Natural killer cell (primary cell): Measurements from ENCODE around the gene NDP. TPM values are rescaled to one million over a fixed set of nuclear protein-coding genes. Genes with fewer than 3 reads are reported as not detected.

Experiments
- ATAC-seq, 3 donors: fragments of 150-1000 bp in 2 of 3; fragments of 200-7000 bp in 1 of 3; cut with Tn5 transposase; 1 replicate in 1 of 3; 2 replicates in 2 of 3; pipeline ENCODE4 v1.10.0; 2021; ENCODE audit warnings: mild to moderate bottlenecking in 2 of 3, moderate library complexity in 2 of 3
- DNase-seq, 2 donors: peaks; one replicate each; pipeline versions ENCODE4 v3.0.0 to v3.0.0-alpha.2; 2013 to 2021; ENCODE audit warnings: mixed read lengths in 1 of 2
- H3K27ac ChIP-seq: one replicate; pipeline ENCODE4 v1.5.1; 2013; ENCODE audit warnings: mild to moderate bottlenecking, low read length
- H3K27me3 ChIP-seq: one replicate; pipeline ENCODE4 v1.6.1; 2013; ENCODE audit warnings: low read length; ENCODE audit not compliant: control insufficient read depth, insufficient read depth
- H3K36me3 ChIP-seq: one replicate; pipeline ENCODE4 v1.6.1; 2013; ENCODE audit warnings: low read length; ENCODE audit not compliant: control insufficient read depth, insufficient read depth
- H3K4me1 ChIP-seq: one replicate; pipeline ENCODE4 v1.6.1; 2013; ENCODE audit warnings: low read length; ENCODE audit not compliant: control insufficient read depth, insufficient read depth
- H3K4me3 ChIP-seq: one replicate; pipeline ENCODE4 v1.5.1; 2013; ENCODE audit warnings: low read length
- H3K9me3 ChIP-seq: one replicate; pipeline ENCODE4 v1.6.1; 2013; ENCODE audit warnings: low read length; ENCODE audit not compliant: control insufficient read depth, insufficient read depth
- H3K27ac Mint-ChIP-seq, 2 donors: one replicate each; pipeline ENCODE4 v1.8.0; 2022; ENCODE audit warnings: mild to moderate bottlenecking in 2 of 2, mixed read lengths in 2 of 2, moderate library complexity in 1 of 2
- H3K27me3 Mint-ChIP-seq, 2 donors: one replicate each; pipeline ENCODE4 v1.8.0; 2022; ENCODE audit warnings: low read depth in 2 of 2, mixed read lengths in 2 of 2
- H3K36me3 Mint-ChIP-seq: one replicate; pipeline ENCODE4 v1.8.0; 2022; ENCODE audit warnings: mixed read lengths
- H3K4me1 Mint-ChIP-seq, 2 donors: one replicate each; pipeline ENCODE4 v1.8.0; 2022; ENCODE audit warnings: mixed read lengths in 2 of 2
- H3K4me3 Mint-ChIP-seq: one replicate; pipeline ENCODE4 v1.8.0; 2022; ENCODE audit warnings: mild to moderate bottlenecking, moderate library complexity, mixed read lengths
- H3K9me3 Mint-ChIP-seq, 2 donors: one replicate each; pipeline ENCODE4 v1.8.0; 2022; ENCODE audit warnings: mixed read lengths in 2 of 2
- WGBS: methylation state at CpG from one replicate; pipeline ENCODE4 v1.1.7; 2013; ENCODE audit warnings: missing lambda C conversion rate; ENCODE audit not compliant: insufficient coverage; 5-methylcytosine and 5-hydroxymethylcytosine counted together
- intact Hi-C: fragments of 100-400 bp; cut with micrococcal nuclease; formaldehyde crosslinking; loops from one replicate; pipeline ENCODE4 v1.14.2; 2022
- total RNA-seq, 4 donors: library from RNA; stranded (reverse); fragments of 120-200 nt in 1 of 4; gene quantifications; one replicate each; pipeline versions ENCODE4 v1.2.3 to v1.2.4, GENCODE V29; 2013 to 2022
- TF ChIP-seq, protein P1 (sequence below): fragments of 200-600 bp; IDR thresholded peaks from one replicate; pipeline ENCODE4 v1.8.0; 2022; ENCODE audit warnings: antibody characterized with exemption

The NDP gene
- total RNA-seq, 3 donors from 2014 or later (not counting 1 experiment from before 2014, with no cell fraction given), result not detected

GRCh38 chrX:43974741-43975465 is 1.7 kb upstream of the NDP start:
- Mint-ChIP-seq H3K4me3 (no peak overlapping the region), H3K36me3 (no peaks in the 10 kb centered on the region), H3K27ac (no peak overlapping the region), H3K9me3 (no peaks in the 10 kb centered on the region), H3K27me3 (peaks cover 27 to 57% of the 10 kb centered on the region in 2 donors), H3K4me1 (peaks cover 11 to 14% of the 10 kb centered on the region in 2 donors)
- Histone ChIP-seq H3K4me1 (peaks cover 9% of the 10 kb centered on the region), H3K4me3 (no peak overlapping the region), H3K27ac (no peak overlapping the region), H3K9me3 (no peaks in the 10 kb centered on the region), H3K36me3 (no peaks in the 10 kb centered on the region), H3K27me3 (peaks cover 5% of the 10 kb centered on the region)
- DNase-seq (no peak), ATAC-seq (no peak)
- 96% methylated on average over 5 of the region's 6 CpGs for WGBS
- TF ChIP-seq, protein P1, sequence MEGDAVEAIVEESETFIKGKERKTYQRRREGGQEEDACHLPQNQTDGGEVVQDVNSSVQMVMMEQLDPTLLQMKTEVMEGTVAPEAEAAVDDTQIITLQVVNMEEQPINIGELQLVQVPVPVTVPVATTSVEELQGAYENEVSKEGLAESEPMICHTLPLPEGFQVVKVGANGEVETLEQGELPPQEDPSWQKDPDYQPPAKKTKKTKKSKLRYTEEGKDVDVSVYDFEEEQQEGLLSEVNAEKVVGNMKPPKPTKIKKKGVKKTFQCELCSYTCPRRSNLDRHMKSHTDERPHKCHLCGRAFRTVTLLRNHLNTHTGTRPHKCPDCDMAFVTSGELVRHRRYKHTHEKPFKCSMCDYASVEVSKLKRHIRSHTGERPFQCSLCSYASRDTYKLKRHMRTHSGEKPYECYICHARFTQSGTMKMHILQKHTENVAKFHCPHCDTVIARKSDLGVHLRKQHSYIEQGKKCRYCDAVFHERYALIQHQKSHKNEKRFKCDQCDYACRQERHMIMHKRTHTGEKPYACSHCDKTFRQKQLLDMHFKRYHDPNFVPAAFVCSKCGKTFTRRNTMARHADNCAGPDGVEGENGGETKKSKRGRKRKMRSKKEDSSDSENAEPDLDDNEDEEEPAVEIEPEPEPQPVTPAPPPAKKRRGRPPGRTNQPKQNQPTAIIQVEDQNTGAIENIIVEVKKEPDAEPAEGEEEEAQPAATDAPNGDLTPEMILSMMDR, result no peak
- intact Hi-C loops, result no loop called here

DNA sequence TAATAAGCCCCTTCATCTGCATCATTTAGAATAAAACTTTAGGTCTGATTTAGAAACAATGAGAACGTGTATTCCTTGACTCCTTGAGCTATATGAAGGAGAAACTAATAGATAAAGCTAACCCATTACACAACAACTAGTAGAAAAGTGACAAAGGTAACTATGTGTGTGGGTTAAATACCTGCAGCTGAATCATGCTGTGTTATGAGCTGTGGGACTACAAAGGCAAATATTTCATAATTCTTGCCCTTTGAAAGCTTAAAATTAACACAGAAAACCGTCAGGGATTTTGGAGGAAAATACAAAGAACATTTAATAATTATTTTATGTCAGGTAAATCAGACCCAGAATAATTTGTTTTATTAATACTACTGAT is 898 bp upstream of the NDP start:
- H3K27me3 ChIP-seq, result peaks cover 5% of the 10 kb centered on the region
- H3K27ac ChIP-seq, result no peak overlapping the region
- DNase-seq, result no peak
- no peaks in the 10 kb centered on the region for H3K36me3 ChIP-seq
- H3K4me1 Mint-ChIP-seq, result peaks cover 11 to 14% of the 10 kb centered on the region in 2 donors
- H3K4me3 ChIP-seq, result no peak overlapping the region
- H3K36me3 Mint-ChIP-seq, result no peaks in the 10 kb centered on the region
- peaks cover 9% of the 10 kb centered on the region for H3K4me1 ChIP-seq
- TF ChIP-seq, protein P1, result no peak
- intact Hi-C loops, result no loop called here
- H3K27me3 Mint-ChIP-seq, result peaks cover 27 to 57% of the 10 kb centered on the region in 2 donors
- H3K9me3 ChIP-seq, result no peaks in the 10 kb centered on the region
- ATAC-seq, result no peak
- WGBS, result no CpG with 5 or more reads among the region's 2 CpGs
- H3K9me3 Mint-ChIP-seq, result no peaks in the 10 kb centered on the region
- peak overlapping the region; percentile 76 for H3K4me3 Mint-ChIP-seq
- no peak overlapping the region for H3K27ac Mint-ChIP-seq

- no peak for DNase-seq
- TF ChIP-seq, protein P1, result no peak
- Mint-ChIP-seq H3K4me3 (peak overlapping the region; percentile 76), H3K27me3 (peaks cover 30 to 50% of the 10 kb centered on the region in 2 donors), H3K9me3 (no peaks in the 10 kb centered on the region), H3K36me3 (no peaks in the 10 kb centered on the region), H3K4me1 (peaks cover 11 to 14% of the 10 kb centered on the region in 2 donors), H3K27ac (no peak overlapping the region)
- H3K4me3 ChIP-seq, result no peak overlapping the region
- no peaks in the 10 kb centered on the region for H3K9me3 ChIP-seq
- H3K4me1 ChIP-seq, result peaks cover 9% of the 10 kb centered on the region
- H3K36me3 ChIP-seq, result no peaks in the 10 kb centered on the region
- ATAC-seq, result no peak
- H3K27me3 ChIP-seq, result peaks cover 5% of the 10 kb centered on the region
- WGBS, result 80% methylated on average over 12 of the region's 19 CpGs
- intact Hi-C loops, result no loop called here
- no peak overlapping the region for H3K27ac ChIP-seq
These were observed 926 bp downstream of the NDP start for GRCh38 chrX:43971966-43972961.
